H1 (cell line): Measurements from ENCODE around the gene PTPRJ. TPM values are rescaled to one million over a fixed set of nuclear protein-coding genes. Genes with fewer than 3 reads are reported as not detected.

Source experiments
- BACH1 ChIP-seq: IDR thresholded peaks from 2 replicates; pipeline ENCODE4 v1.6.1; 2012; ENCODE audit warnings: low read length, improper control_type of control experiment
- CHD7 ChIP-seq: fragments of 300-600 bp; sonication (generic); IDR thresholded peaks from 2 replicates; pipeline ENCODE4 v1.7.1; 2012; ENCODE audit warnings: low read length, moderate library complexity, mild to moderate bottlenecking, inconsistent platforms; ENCODE audit not compliant: insufficient replicate concordance
- FOSL1 ChIP-seq: IDR thresholded peaks from 2 replicates; pipeline ENCODE4 v1.6.1; 2011; ENCODE audit warnings: mild to moderate bottlenecking, low read depth, low read length, moderate library complexity; ENCODE audit not compliant: insufficient read depth
- SIRT6 ChIP-seq: IDR thresholded peaks from one replicate; pipeline ENCODE4 v1.7.1; 2012; ENCODE audit warnings: low read length, inconsistent platforms
- TCF12 ChIP-seq: IDR thresholded peaks from 2 replicates; pipeline ENCODE4 v1.6.1; 2011; ENCODE audit warnings: low read depth, mild to moderate bottlenecking, low read length
- USF2 ChIP-seq: IDR thresholded peaks from 2 replicates; pipeline ENCODE4 v1.6.1; 2011; ENCODE audit warnings: low read length, improper control_type of control experiment
- polyA plus RNA-seq, 7 experiments: library from polyadenylated mRNA; depleted of rRNA in 3 of 7; stranded (reverse) in 5 of 7; unstranded in 2 of 7; fragments of >200 nt in 5 of 7; fragments of 200-250 nt in 2 of 7; gene quantifications; 1 replicate in 5 of 7; 2 replicates in 1 of 7; 4 replicates in 1 of 7; pipeline versions ENCODE4 v1.2.1 to v1.2.3, GENCODE V29; 2011 to 2013; ENCODE audit warnings: missing spikeins in 2 of 7, mixed read lengths in 2 of 7
- total RNA-seq: library from RNA; stranded (reverse); fragmentation: NEBNext Ultra II Directional; extraction: Animal tissue kit (Norgen Biotek cat#: 25700); gene quantifications from 2 replicates; pipeline ENCODE4 v1.2.1, GENCODE V29; 2021

PTPRJ gene
- total and polyA plus RNA-seq, 2 of the 8 experiments (the other 6 are each of a cell fraction or from before 2014, with no cell fraction given) = 4.4 to 22.6 TPM

GRCh38 chr11:48138222-48138621 lies 157.9 kb downstream of the PTPRJ start (continued):
- TF ChIP-seq SIRT6 (no peak), CHD7 (no peak), TCF12 (no peak), BACH1 (no peak), USF2 (no peak), FOSL1 (no peak)
- TF ChIP-seq, all 59 proteins: peak for 0
